Panc1 (cell line): ENCODE results near the gene ZRANB1. TPM values are rescaled to one million over a fixed set of nuclear protein-coding genes. Genes with fewer than 3 reads are reported as not detected.

Experiments used
- ATAC-seq: fragments of 200-7000 bp; cut with Tn5 transposase; 2 replicates; pipeline ENCODE4 v1.9.1; 2020; ENCODE audit warnings: mild to moderate bottlenecking, moderate library complexity
- BruUV-seq: library from RNA; stranded (reverse); fragments of 400-500 nt; replicated peaks from 2 replicates; lab custom pipeline; 2021; lab: Mats Ljungman, UMichigan
- CTCF ChIA-PET: fragments of 300-600 bp; sonication (Branson Sonifier 250); formaldehyde crosslinking; loops from one replicate; lab custom pipeline; 2022; ENCODE audit warnings: antibody characterized with exemption; lab: Charles Lee
- POLR2A ChIA-PET: fragments of 300-600 bp; sonication (Branson Sonifier 250); formaldehyde crosslinking; loops from one replicate; lab custom pipeline; 2022; ENCODE audit warnings: antibody characterized with exemption; lab: Charles Lee
- DNase-seq: peaks from one replicate; pipeline ENCODE4 v3.0.0-alpha.2; 2010; ENCODE audit warnings: low read depth, low spot score
- H3K27ac ChIP-seq: 2 replicates; pipeline ENCODE4 v1.5.1; 2011; ENCODE audit warnings: mild to moderate bottlenecking, low read length, inconsistent platforms
- H3K27me3 ChIP-seq: fragments of 200-500 bp; sonication (Bioruptor generic); 2 replicates; pipeline ENCODE4 v1.6.0; 2014; ENCODE audit warnings: low read length, inconsistent platforms; ENCODE audit not compliant: control insufficient read depth, insufficient read depth
- H3K36me3 ChIP-seq: fragments of 200-500 bp; sonication (Bioruptor generic); 2 replicates; pipeline ENCODE4 v1.5.1; 2014; ENCODE audit warnings: inconsistent platforms, mild to moderate bottlenecking, low read length, moderate library complexity; ENCODE audit not compliant: control insufficient read depth, insufficient read depth
- H3K4me1 ChIP-seq: 2 replicates; pipeline ENCODE4 v1.5.1; 2011; ENCODE audit warnings: inconsistent platforms, mild to moderate bottlenecking, low read length, moderate library complexity; ENCODE audit not compliant: control insufficient read depth, insufficient read depth
- H3K4me3 ChIP-seq, 2 experiments: 2 replicates each; pipeline ENCODE4 v1.5.1; 2011 to 2012; ENCODE audit warnings: low read depth in 2 of 2, low read length in 2 of 2, mild to moderate bottlenecking in 2 of 2, inconsistent platforms in 1 of 2, moderate library complexity in 1 of 2
- H3K9me3 ChIP-seq: fragments of 200-500 bp; sonication (Bioruptor generic); 2 replicates; pipeline ENCODE4 v1.5.1; 2014; ENCODE audit warnings: low read depth, mild to moderate bottlenecking, inconsistent platforms, low read length, moderate library complexity; ENCODE audit not compliant: control insufficient read depth, insufficient read depth
- CTCF ChIP-seq: fragments of 450-650 bp; IDR thresholded peaks from 2 replicates; pipeline ENCODE4 v1.5.1; 2017; ENCODE audit warnings: mild to moderate bottlenecking
- POLR2AphosphoS5 ChIP-seq: IDR thresholded peaks from 2 replicates; pipeline ENCODE4 v1.6.1; 2012; ENCODE audit warnings: mild to moderate bottlenecking, low read depth, low read length, moderate library complexity
- REST ChIP-seq, 2 experiments: IDR thresholded peaks; 2 replicates each; pipeline ENCODE4 v1.6.1; 2011 to 2012; ENCODE audit warnings: low read depth in 2 of 2, control low read depth in 1 of 2, low read length in 1 of 2, mild to moderate bottlenecking in 1 of 2, moderate library complexity in 1 of 2; ENCODE audit not compliant: insufficient read depth in 1 of 2
- SIN3A ChIP-seq: IDR thresholded peaks from 2 replicates; pipeline ENCODE4 v1.6.1; 2012; ENCODE audit warnings: low read depth, mild to moderate bottlenecking, low read length, moderate library complexity, borderline replicate concordance; ENCODE audit not compliant: insufficient read depth
- TCF7L2 ChIP-seq: IDR thresholded peaks from 2 replicates; pipeline ENCODE4 v1.6.1; 2011; ENCODE audit warnings: mild to moderate bottlenecking, low read depth, low read length, inconsistent platforms
- in situ Hi-C: cut with HindIII; loops from 2 replicates; pipeline ENCODE4 v1.10.0; 2016; ENCODE audit warnings: low sequenced_read_pairs, low pct_unique_long_range_greater_than_20kb
- intact Hi-C: fragments of 100-400 bp; cut with micrococcal nuclease; formaldehyde crosslinking; loops from one replicate; pipeline ENCODE4 v1.10.0; 2022; ENCODE audit not compliant: unreplicated experiment
- total RNA-seq: library from RNA; stranded (reverse); gene quantifications from one replicate; pipeline ENCODE4 v1.2.1, GENCODE V29; 2021; ENCODE audit not compliant: unreplicated experiment

The ZRANB1 gene
- total RNA-seq, 1 experiment from 2014 or later = 23.2 TPM

GRCh38 chr10:125020871-125021270 lies 78.9 kb downstream of the ZRANB1 start:
- no peak overlapping the region for H3K27ac ChIP-seq
- no peak for ATAC-seq
- no TSS peak for BruUV-seq
- intact Hi-C loops (no loop called here), in situ Hi-C loops (no loop called here)
- DNase-seq = no peak
- H3K9me3 ChIP-seq = no peaks in the 10 kb centered on the region
- ChIA-PET POLR2A (no interaction called here), CTCF (no interaction called here)
- no peak overlapping the region for H3K4me3 ChIP-seq
- H3K36me3 ChIP-seq = no peaks in the 10 kb centered on the region
- TF ChIP-seq POLR2AphosphoS5 = no peak
- no peak for TF ChIP-seq REST (IDR thresholded peaks at IDR 0.05; ENCODE audit: insufficient read depth in 1 of 2, low read depth in 2 of 2, low read length in 1 of 2)
- no peak for TF ChIP-seq CTCF
- TF ChIP-seq SIN3A = no peak
- TF ChIP-seq TCF7L2 = no peak
- H3K27me3 ChIP-seq = no peaks in the 10 kb centered on the region
- no peaks in the 10 kb centered on the region for H3K4me1 ChIP-seq

GRCh38 chr10:125021686-125022344 lies 79.9 kb downstream of the ZRANB1 start:
- Histone ChIP-seq H3K9me3 (no peaks in the 10 kb centered on the region), H3K4me1 (no peaks in the 10 kb centered on the region), H3K27ac (no peak overlapping the region), H3K27me3 (no peaks in the 10 kb centered on the region), H3K4me3 (no peak overlapping the region), H3K36me3 (no peaks in the 10 kb centered on the region)
- CTCF ChIA-PET = no interaction called here
- in situ Hi-C loops (no loop called here), intact Hi-C loops (no loop called here)
- DNase-seq = no peak
- ATAC-seq = no peak
- TF ChIP-seq TCF7L2 (no peak), POLR2AphosphoS5 (no peak), SIN3A (no peak), CTCF (no peak)
- BruUV-seq = no TSS peak
- POLR2A ChIA-PET = no interaction called here
